BE2C (cell line): Measurements from ENCODE around the gene MSH3.

Experiments
- DNase-seq: peaks from one replicate; pipeline ENCODE4 v3.0.0-alpha.2; 2020
- H3K27me3 ChIP-seq: fragments of 250-450 bp; sonication (Bioruptor Pico); 2 replicates; pipeline ENCODE4 v1.5.1; 2020; ENCODE audit warnings: mild to moderate bottlenecking
- H3K36me3 ChIP-seq: fragments of 250-450 bp; sonication (Bioruptor Pico); 2 replicates; pipeline ENCODE4 v1.5.1; 2020; ENCODE audit warnings: mild to moderate bottlenecking
- H3K4me1 ChIP-seq: fragments of 250-450 bp; sonication (Bioruptor Pico); 2 replicates; pipeline ENCODE4 v1.5.1; 2020
- H3K4me3 ChIP-seq: 2 replicates; pipeline ENCODE4 v1.5.1; 2011; ENCODE audit warnings: low read depth, low read length
- H3K9me3 ChIP-seq: fragments of 250-450 bp; sonication (Bioruptor Pico); 2 replicates; pipeline ENCODE4 v1.5.1; 2020
- TF ChIP-seq, protein P1 (sequence below): IDR thresholded peaks from 2 replicates; pipeline ENCODE4 v1.5.1; 2012; ENCODE audit warnings: mild to moderate bottlenecking, low read depth, low read length

Gene MSH3

DNA sequence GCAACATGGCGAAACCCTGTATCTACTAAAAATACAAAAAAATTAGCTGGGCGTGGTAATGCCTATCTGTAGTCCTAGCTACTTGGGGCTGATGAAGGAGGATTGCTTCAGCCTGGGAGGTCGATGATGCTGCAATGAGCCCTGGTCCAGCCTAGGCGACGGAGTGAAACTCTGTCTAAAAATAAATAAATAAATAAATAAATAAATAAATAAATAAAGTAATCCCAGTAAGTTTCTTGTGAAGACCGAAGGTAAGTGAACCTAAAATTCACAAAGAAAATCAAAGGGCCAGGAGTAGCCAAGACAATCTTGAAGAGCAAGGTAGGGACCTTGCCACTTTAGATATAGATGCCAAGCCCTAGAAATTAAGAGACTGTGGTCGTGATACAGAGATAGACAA, 68.5 kb downstream of the MSH3 start:
- DNase-seq, result no peak
- H3K36me3 ChIP-seq, result peaks cover 4% of the 10 kb centered on the region; the same call in 1 of the 2 replicates
- H3K4me1 ChIP-seq, result no peaks in the 10 kb centered on the region
- no peak overlapping the region for H3K4me3 ChIP-seq
- H3K9me3 ChIP-seq, result no peaks in the 10 kb centered on the region
- TF ChIP-seq, protein P1, sequence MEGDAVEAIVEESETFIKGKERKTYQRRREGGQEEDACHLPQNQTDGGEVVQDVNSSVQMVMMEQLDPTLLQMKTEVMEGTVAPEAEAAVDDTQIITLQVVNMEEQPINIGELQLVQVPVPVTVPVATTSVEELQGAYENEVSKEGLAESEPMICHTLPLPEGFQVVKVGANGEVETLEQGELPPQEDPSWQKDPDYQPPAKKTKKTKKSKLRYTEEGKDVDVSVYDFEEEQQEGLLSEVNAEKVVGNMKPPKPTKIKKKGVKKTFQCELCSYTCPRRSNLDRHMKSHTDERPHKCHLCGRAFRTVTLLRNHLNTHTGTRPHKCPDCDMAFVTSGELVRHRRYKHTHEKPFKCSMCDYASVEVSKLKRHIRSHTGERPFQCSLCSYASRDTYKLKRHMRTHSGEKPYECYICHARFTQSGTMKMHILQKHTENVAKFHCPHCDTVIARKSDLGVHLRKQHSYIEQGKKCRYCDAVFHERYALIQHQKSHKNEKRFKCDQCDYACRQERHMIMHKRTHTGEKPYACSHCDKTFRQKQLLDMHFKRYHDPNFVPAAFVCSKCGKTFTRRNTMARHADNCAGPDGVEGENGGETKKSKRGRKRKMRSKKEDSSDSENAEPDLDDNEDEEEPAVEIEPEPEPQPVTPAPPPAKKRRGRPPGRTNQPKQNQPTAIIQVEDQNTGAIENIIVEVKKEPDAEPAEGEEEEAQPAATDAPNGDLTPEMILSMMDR, result no peak
- no peaks in the 10 kb centered on the region for H3K27me3 ChIP-seq

DNA sequence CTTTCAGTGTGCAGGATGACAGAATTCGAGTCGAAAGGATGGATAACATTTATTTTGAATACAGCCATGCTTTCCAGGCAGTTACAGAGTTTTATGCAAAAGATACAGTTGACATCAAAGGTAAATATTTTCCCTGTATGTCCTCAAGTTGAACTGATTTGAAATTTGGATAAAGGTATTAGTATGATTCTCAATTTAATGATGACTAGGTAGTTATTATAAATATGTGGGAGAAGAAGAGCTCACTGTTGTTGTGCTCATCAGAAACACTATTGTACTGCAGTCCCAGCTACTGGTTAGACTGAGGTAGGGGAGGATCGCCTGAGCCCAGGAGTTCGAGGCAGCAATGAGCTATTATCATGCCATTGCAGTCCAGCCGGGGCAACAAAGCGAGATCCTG, 71.0 kb downstream of the MSH3 start:
- TF ChIP-seq, protein P1, result no peak
- Histone ChIP-seq H3K4me3 (no peak overlapping the region), H3K9me3 (no peaks in the 10 kb centered on the region), H3K4me1 (no peaks in the 10 kb centered on the region), H3K27me3 (no peaks in the 10 kb centered on the region), H3K36me3 (peaks cover 3% of the 10 kb centered on the region; the same call in 1 of the 2 replicates)
- DNase-seq, result no peak

GRCh38 chr5:80736730-80737129, 82.3 kb downstream of the MSH3 start:
- TF ChIP-seq, protein P1, result no peak
- no peak for DNase-seq
- no peaks in the 10 kb centered on the region for H3K9me3 ChIP-seq
- H3K4me1 ChIP-seq, result no peaks in the 10 kb centered on the region
- no peaks in the 10 kb centered on the region for H3K36me3 ChIP-seq
- no peak overlapping the region for H3K4me3 ChIP-seq
- no peaks in the 10 kb centered on the region for H3K27me3 ChIP-seq

DNA sequence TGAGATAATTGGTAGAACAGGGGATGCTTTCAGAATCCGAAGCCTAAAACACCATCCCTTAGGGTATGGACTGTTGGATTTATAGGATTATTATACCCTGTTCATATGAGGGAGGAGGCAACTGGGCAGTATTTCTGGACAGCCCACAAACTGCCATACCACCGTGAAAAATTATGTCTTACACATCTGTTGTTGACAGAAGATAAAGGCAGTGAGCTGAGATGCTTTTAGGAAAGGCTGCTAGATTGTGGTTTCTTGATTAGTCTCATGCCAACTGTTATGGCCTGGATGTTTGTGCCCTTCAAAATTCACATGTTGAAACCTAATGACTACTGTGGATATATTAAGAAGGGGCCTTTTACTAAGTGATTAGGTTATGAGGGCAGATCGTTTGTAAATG, 84.0 kb downstream of the MSH3 start:
- peaks cover 5% of the 10 kb centered on the region; the same call in 1 of the 2 replicates for H3K36me3 ChIP-seq
- no peak overlapping the region for H3K4me3 ChIP-seq
- H3K4me1 ChIP-seq, result no peaks in the 10 kb centered on the region
- no peaks in the 10 kb centered on the region for H3K27me3 ChIP-seq
- no peak for DNase-seq
- TF ChIP-seq, protein P1, result no peak
- H3K9me3 ChIP-seq, result no peaks in the 10 kb centered on the region

- H3K9me3 ChIP-seq, result no peaks in the 10 kb centered on the region
- no peak overlapping the region for H3K4me3 ChIP-seq
- TF ChIP-seq, protein P1, result no peak
Observed at GRCh38 chr5:80739057-80739456, 84.6 kb downstream of the MSH3 start.

DNA sequence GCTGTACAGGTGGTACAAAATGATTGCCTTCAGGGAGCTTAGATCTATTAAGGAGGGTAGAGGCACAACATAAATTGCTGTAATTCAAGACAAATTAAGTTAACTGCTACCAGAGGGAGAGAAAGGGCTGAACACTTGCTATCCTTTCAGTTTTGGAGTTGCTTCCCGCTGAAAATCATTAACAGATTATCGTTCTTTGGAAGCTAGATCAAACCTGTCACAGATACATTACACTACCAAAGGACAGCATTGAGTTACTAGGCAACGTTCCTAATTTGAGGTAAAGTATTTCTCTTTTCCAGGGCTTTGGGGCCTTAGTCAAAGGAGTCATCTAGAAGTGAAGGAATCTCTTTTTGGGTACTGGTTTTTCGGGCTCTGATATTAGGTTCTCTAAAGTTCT, 85.0 kb downstream of the MSH3 start:
- H3K4me3 ChIP-seq, result no peak overlapping the region
- H3K4me1 ChIP-seq, result no peaks in the 10 kb centered on the region
- H3K27me3 ChIP-seq, result no peaks in the 10 kb centered on the region
- DNase-seq, result no peak
- H3K9me3 ChIP-seq, result no peaks in the 10 kb centered on the region
- peaks cover 5% of the 10 kb centered on the region; the same call in 1 of the 2 replicates for H3K36me3 ChIP-seq
- TF ChIP-seq, protein P1, result no peak

More at GRCh38 chr5:80739057-80739456, 84.6 kb downstream of the MSH3 start:
- no peaks in the 10 kb centered on the region for H3K27me3 ChIP-seq
- H3K36me3 ChIP-seq, result peaks cover 5% of the 10 kb centered on the region; the same call in 1 of the 2 replicates
- no peaks in the 10 kb centered on the region for H3K4me1 ChIP-seq
- DNase-seq, result no peak
